Measurements from ENCODE around the gene LANCL3.
"Not testable (repeated sequence)": the region's sequence is repeated elsewhere in the genome, so short reads cannot be mapped to it uniquely, and the experiment has no call there.

Gene LANCL3

DNA sequence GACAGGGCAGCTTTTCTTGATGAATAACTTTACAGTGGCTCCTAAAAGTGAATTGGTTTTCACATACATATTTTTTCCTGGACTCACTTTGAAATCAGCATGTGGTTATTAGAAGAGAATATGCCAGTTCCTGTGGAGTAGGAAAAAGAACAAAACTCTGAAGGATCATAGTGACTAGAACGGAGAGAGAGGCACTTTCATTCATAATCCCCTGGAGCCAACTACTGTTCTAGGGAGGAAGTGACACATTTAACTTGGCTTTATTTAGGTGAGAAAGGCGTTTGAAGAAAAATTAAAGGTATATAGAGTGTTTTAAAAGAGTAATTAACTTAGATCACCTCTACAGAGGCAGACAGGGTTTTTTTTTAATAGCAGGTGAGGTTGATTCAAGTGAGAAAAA lies 1.7 kb downstream of the LANCL3 start:
- H3K27ac ChIP-seq (ENCODE audit: low read length); H3K9ac ChIP-seq (ENCODE audit: low read depth, low read length); H3K4me1 ChIP-seq (ENCODE audit: insufficient read depth, low read length); H3K9me3 ChIP-seq (ENCODE audit: insufficient read depth, low read depth, low read length); H3K4me3 ChIP-seq (ENCODE audit: low read length); H3K36me3 ChIP-seq (ENCODE audit: insufficient read depth, low read depth, low read length): not testable (repeated sequence)
- H3K27me3 ChIP-seq (ENCODE audit: insufficient read depth, low read length) = peaks cover 21% of the 10 kb centered on the region

DNA sequence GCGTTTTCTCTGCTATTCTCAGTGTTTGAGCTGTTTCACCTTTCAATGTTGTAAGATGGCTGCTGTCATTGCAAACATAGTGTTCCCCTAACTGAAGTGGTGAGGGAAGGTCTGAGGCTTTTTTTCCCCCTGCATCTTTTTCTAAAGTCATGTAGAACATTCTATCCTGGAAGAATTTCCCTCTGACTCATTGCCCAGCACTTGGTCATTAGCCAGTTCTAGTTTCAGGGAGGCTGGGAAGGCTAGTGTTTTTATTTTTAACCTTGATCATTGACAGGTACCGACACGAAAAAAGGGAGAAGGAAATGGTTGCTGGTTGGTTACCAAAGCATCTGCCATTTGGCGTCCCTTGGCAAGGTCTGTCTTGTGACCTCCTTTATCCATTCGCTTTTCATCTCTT lies 6.6 kb downstream of the LANCL3 start:
- Histone ChIP-seq H3K27me3 (ENCODE audit: insufficient read depth, low read length) (peaks cover under 1% of the 10 kb centered on the region; the same call in 1 of the 2 replicates), H3K36me3 (ENCODE audit: insufficient read depth, low read depth, low read length) (no peaks in the 10 kb centered on the region), H3K27ac (ENCODE audit: low read length) (no peak overlapping the region), H3K4me3 (ENCODE audit: low read length) (no peak overlapping the region), H3K4me1 (ENCODE audit: insufficient read depth, low read length) (no peaks in the 10 kb centered on the region; the same call in 1 of the 2 replicates), H3K9ac (ENCODE audit: low read depth, low read length) (no peak overlapping the region), H3K9me3 (ENCODE audit: insufficient read depth, low read depth, low read length) (no peaks in the 10 kb centered on the region)

DNA sequence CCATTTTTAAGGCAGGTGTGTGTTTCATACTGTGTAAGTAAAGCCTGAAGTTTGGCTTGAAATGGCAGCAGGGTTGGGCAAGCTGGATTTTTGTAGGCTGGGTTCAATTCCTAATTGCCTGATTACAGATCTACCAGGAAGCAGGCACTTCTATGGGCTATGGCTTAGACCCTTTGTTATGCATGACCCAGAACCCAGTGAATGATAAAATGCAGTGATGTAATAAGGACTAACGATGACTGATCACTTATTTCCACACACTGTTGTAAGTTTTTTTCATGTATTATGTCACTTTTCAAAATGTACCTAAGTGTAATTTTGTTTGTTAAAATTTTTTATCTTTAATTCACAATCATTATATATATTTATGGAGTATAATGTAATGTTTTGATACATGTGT lies 8.6 kb downstream of the LANCL3 start:
- Histone ChIP-seq H3K4me1 (ENCODE audit: insufficient read depth, low read length) (no peaks in the 10 kb centered on the region), H3K9me3 (ENCODE audit: insufficient read depth, low read depth, low read length) (no peaks in the 10 kb centered on the region), H3K9ac (ENCODE audit: low read depth, low read length) (no peak overlapping the region), H3K27me3 (ENCODE audit: insufficient read depth, low read length) (no peaks in the 10 kb centered on the region), H3K4me3 (ENCODE audit: low read length) (no peak overlapping the region), H3K36me3 (ENCODE audit: insufficient read depth, low read depth, low read length) (no peaks in the 10 kb centered on the region), H3K27ac (ENCODE audit: low read length) (no peak overlapping the region)

DNA sequence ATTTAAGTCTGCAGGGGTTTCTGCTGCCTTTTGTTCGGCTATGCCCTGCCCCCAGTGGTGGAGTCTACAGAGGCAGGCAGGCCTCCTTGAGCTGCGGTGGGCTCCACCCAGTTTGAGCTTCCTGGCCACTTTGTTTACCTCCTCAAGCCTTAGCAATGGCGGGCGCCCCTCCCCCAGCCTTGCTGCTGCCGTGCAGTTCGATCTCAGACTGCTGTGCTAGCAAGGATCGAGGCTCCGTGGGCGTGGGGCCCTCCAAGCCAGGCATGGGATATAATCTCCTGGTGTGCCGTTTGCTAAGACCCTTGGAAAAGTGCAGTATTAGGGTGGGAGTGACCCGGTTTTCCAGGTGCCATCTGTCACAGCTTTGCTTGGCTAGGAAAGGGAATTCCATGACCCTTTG lies 15.9 kb downstream of the LANCL3 start:
- H3K9me3 ChIP-seq (ENCODE audit: insufficient read depth, low read depth, low read length); H3K36me3 ChIP-seq (ENCODE audit: insufficient read depth, low read depth, low read length); H3K27me3 ChIP-seq (ENCODE audit: insufficient read depth, low read length); H3K27ac ChIP-seq (ENCODE audit: low read length); H3K4me1 ChIP-seq (ENCODE audit: insufficient read depth, low read length); H3K9ac ChIP-seq (ENCODE audit: low read depth, low read length); H3K4me3 ChIP-seq (ENCODE audit: low read length): not testable (repeated sequence)

DNA sequence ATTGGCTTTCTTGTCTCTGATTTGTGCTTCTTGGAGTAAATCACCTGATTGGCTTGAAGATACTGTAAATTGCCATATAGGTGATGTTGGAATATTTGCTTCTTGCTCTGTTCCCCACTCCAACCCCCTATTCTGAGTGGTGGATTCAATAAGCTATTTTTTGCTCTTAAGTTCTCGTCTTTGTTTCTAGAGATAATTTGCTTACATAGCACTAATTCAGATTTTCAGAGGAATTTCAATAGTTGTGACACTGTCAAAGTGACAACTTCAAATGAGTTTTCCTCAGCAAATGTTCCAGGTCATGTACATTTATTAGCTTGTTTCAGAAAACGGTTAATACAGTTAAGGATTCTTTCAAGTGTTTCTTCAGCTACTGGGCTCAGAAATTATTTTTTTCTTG lies 18.6 kb downstream of the LANCL3 start:
- Histone ChIP-seq H3K27ac (ENCODE audit: low read length) (no peak overlapping the region), H3K4me3 (ENCODE audit: low read length) (no peak overlapping the region), H3K9ac (ENCODE audit: low read depth, low read length) (no peak overlapping the region), H3K27me3 (ENCODE audit: insufficient read depth, low read length) (no peaks in the 10 kb centered on the region), H3K9me3 (ENCODE audit: insufficient read depth, low read depth, low read length) (no peaks in the 10 kb centered on the region), H3K36me3 (ENCODE audit: insufficient read depth, low read depth, low read length) (no peaks in the 10 kb centered on the region), H3K4me1 (ENCODE audit: insufficient read depth, low read length) (no peaks in the 10 kb centered on the region)

DNA sequence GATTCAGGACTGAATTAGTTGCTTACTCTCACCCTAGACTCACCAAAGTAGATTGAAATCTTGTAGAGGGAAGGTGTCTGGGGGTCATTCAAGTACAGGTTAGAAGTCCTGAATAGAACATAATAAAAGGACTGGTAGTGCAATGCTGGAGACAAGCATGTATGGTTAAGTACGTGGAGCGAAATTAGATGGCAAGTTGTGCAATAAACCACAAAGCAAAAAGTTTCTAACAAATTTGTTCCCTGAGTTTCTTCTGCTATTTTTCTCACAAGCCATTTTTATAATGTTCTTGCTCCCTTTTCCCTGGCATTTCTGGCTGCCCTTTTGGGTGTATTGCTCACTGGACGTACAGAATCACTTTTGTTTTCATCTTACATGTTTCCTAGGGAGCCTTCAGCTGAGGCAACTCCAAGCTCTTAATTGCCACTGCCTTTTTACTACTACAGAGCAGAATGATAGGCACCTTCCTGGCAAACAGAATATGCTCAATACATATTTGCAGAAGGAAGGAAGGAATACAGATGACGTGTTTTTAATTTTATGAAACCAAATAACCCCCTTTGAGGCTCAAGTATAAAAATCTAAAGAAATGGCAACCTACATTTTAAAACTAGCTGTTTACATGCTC lies 23.4 kb downstream of the LANCL3 start:
- Histone ChIP-seq H3K36me3 (ENCODE audit: insufficient read depth, low read depth, low read length) (no peaks in the 10 kb centered on the region), H3K4me1 (ENCODE audit: insufficient read depth, low read length) (no peaks in the 10 kb centered on the region), H3K27me3 (ENCODE audit: insufficient read depth, low read length) (no peaks in the 10 kb centered on the region), H3K27ac (ENCODE audit: low read length) (no peak overlapping the region), H3K9ac (ENCODE audit: low read depth, low read length) (no peak overlapping the region), H3K4me3 (ENCODE audit: low read length) (no peak overlapping the region), H3K9me3 (ENCODE audit: insufficient read depth, low read depth, low read length) (no peaks in the 10 kb centered on the region)

DNA sequence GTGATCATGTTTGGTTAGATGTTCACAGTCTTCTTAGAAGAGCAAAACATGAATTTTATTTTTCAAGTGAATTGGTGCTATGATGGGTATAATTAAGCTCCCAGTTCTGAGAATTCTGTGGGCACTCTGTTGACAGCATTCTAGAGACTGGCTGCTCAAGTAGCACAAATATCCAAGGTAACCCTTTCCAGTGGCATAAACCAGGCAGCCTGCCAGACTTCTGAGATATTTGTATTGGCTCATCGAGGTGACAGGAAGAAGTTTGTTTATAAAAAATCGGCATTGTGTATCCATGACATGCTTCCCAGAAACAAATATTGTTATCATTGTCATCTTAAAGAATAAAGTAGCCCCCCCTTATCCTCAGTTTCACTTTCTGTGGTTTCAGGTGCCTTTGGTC lies 28.3 kb downstream of the LANCL3 start:
- Histone ChIP-seq H3K9me3 (ENCODE audit: insufficient read depth, low read depth, low read length) (no peaks in the 10 kb centered on the region), H3K27ac (ENCODE audit: low read length) (no peak overlapping the region), H3K9ac (ENCODE audit: low read depth, low read length) (no peak overlapping the region), H3K27me3 (ENCODE audit: insufficient read depth, low read length) (no peaks in the 10 kb centered on the region), H3K4me1 (ENCODE audit: insufficient read depth, low read length) (no peaks in the 10 kb centered on the region), H3K36me3 (ENCODE audit: insufficient read depth, low read depth, low read length) (no peaks in the 10 kb centered on the region), H3K4me3 (ENCODE audit: low read length) (no peak overlapping the region)

DNA sequence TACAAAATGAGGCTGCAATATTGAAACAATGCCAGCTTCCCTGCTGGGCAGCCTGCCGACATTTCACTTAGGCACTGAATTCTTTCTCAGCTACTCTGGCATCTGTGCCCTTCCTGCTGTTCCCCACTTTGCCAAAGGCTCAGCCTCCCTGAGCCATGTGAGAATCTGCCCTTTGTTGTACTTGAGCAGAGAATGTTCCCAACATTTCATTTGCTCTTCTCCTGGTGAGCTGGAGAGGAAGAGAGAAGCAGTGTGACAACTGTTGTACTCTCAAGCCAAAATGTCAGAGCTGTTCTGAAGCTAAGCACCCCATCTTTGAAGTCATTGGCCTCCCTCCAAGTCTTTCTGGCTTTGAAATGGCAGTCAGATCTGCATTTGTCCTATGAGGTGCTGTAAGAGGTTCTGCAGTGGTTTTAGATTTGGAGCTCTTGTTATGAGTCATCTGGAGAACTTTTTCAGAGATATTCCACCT lies 32.5 kb downstream of the LANCL3 start:
- H3K27me3 ChIP-seq (ENCODE audit: insufficient read depth, low read length) = no peaks in the 10 kb centered on the region
- H3K4me3 ChIP-seq (ENCODE audit: low read length) = no peak overlapping the region
- H3K4me1 ChIP-seq (ENCODE audit: insufficient read depth, low read length) = no peaks in the 10 kb centered on the region; the same call in 1 of the 2 replicates
- H3K36me3 ChIP-seq (ENCODE audit: insufficient read depth, low read depth, low read length) = no peaks in the 10 kb centered on the region
- no peak overlapping the region for H3K27ac ChIP-seq (ENCODE audit: low read length)
- H3K9me3 ChIP-seq (ENCODE audit: insufficient read depth, low read depth, low read length) = no peaks in the 10 kb centered on the region
- no peak overlapping the region for H3K9ac ChIP-seq (ENCODE audit: low read depth, low read length)

DNA sequence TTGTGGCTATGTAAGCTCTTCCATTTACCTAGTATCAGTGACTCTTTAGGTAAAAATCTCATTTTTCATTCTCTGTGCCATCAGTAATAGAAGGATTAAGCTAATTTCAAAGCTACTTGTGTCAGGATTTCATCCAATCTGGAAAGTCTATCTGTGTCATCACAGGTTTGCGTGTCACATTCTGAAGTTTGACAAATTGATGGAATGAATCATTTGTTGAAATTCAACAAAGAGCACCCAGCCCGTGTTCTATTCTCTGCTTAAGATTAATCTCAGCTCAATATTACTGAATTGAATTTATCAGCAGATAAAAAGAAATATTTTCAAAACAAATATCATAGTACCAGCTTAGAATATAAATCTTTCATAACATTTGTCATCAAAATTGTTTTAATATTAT lies 35.8 kb downstream of the LANCL3 start:
- Histone ChIP-seq H3K4me3 (ENCODE audit: low read length) (no peak overlapping the region), H3K36me3 (ENCODE audit: insufficient read depth, low read depth, low read length) (no peaks in the 10 kb centered on the region), H3K27me3 (ENCODE audit: insufficient read depth, low read length) (no peaks in the 10 kb centered on the region), H3K4me1 (ENCODE audit: insufficient read depth, low read length) (no peaks in the 10 kb centered on the region; the same call in 1 of the 2 replicates), H3K9ac (ENCODE audit: low read depth, low read length) (no peak overlapping the region), H3K27ac (ENCODE audit: low read length) (no peak overlapping the region), H3K9me3 (ENCODE audit: insufficient read depth, low read depth, low read length) (no peaks in the 10 kb centered on the region)

DNA sequence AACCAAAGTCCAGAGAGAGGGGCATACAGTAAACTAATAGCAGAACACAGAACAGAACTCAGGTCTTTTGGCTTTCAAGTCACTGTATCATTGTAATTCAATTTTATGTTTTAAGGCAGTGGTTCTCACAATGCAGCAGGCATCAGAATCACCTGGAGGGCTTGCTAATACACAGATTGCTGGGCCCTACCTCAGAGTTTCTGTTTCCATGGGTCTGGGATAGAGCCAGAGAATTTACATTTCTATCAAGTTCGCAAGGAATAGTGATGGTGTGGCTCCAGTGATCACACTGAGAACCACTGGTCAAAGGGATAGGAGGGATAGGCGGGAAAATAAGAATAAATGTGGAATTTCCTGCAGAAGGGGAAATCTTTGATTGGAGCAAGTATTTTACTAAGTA lies 36.7 kb downstream of the LANCL3 start:
- Histone ChIP-seq H3K4me3 (ENCODE audit: low read length) (no peak overlapping the region), H3K27me3 (ENCODE audit: insufficient read depth, low read length) (no peaks in the 10 kb centered on the region), H3K9ac (ENCODE audit: low read depth, low read length) (no peak overlapping the region), H3K36me3 (ENCODE audit: insufficient read depth, low read depth, low read length) (no peaks in the 10 kb centered on the region), H3K9me3 (ENCODE audit: insufficient read depth, low read depth, low read length) (no peaks in the 10 kb centered on the region), H3K4me1 (ENCODE audit: insufficient read depth, low read length) (no peaks in the 10 kb centered on the region; the same call in 1 of the 2 replicates), H3K27ac (ENCODE audit: low read length) (no peak overlapping the region)

DNA sequence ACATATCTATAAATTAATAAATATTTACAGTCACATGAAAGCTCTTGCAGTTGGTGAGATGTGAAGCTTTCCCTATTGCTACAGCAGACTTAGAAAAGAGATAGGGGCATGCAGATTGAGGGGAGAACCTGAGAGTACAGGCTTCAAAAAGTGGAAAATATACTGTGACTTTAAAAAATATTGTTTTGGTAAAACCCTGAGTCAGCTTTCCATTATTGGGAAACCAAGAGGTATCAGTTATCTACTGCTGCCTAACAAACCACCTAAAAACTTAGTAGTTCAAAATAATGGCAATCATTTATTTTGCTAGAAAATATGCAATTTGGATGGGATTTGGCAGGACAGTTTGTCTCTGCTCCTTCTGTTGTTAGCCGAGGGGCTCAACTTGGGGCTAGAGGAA lies 38.3 kb downstream of the LANCL3 start:
- Histone ChIP-seq H3K4me3 (ENCODE audit: low read length) (no peak overlapping the region), H3K27me3 (ENCODE audit: insufficient read depth, low read length) (no peaks in the 10 kb centered on the region), H3K4me1 (ENCODE audit: insufficient read depth, low read length) (no peaks in the 10 kb centered on the region; the same call in 1 of the 2 replicates), H3K36me3 (ENCODE audit: insufficient read depth, low read depth, low read length) (no peaks in the 10 kb centered on the region), H3K27ac (ENCODE audit: low read length) (no peak overlapping the region), H3K9me3 (ENCODE audit: insufficient read depth, low read depth, low read length) (no peaks in the 10 kb centered on the region), H3K9ac (ENCODE audit: low read depth, low read length) (no peak overlapping the region)

DNA sequence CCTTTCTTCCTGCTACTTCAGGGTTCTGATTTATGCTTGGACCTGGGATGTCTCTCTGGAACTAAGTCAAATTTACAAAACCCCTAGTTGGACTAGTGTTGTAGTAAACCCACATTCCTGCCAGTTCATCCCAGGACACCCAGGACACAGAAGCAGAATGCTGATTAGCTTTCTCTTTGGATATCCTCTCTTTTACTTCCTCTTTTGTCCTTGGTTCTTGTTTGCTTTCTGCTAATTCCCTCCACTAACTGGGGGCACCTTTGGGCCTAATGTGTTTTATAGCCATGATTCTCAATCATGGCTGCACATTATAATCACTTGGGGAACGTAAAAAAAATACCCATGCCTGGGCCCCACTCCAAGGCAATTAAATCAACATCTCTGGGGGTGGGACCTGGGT lies 42.5 kb downstream of the LANCL3 start:
- Histone ChIP-seq H3K9ac (ENCODE audit: low read depth, low read length) (no peak overlapping the region), H3K4me3 (ENCODE audit: low read length) (no peak overlapping the region), H3K27ac (ENCODE audit: low read length) (no peak overlapping the region), H3K9me3 (ENCODE audit: insufficient read depth, low read depth, low read length) (no peaks in the 10 kb centered on the region), H3K27me3 (ENCODE audit: insufficient read depth, low read length) (no peaks in the 10 kb centered on the region), H3K36me3 (ENCODE audit: insufficient read depth, low read depth, low read length) (no peaks in the 10 kb centered on the region), H3K4me1 (ENCODE audit: insufficient read depth, low read length) (no peaks in the 10 kb centered on the region)

Data from iPS-20b (cell line).